SK-N-SH treated with all-trans-retinoic acid at 6 μM for 48 hours (cell line): ENCODE data around the gene RACK1.
A peak's percentile ranks its signal among the peaks of the same experiment; 100 is the strongest.

Experiments used
- ATAC-seq: fragments of 200-7000 bp; cut with Tn5 transposase; 3 replicates; pipeline ENCODE4 v1.9.1; 2020; ENCODE audit warnings: mild to moderate bottlenecking, moderate library complexity
- ARNTL ChIP-seq: fragments of 450-650 bp; formaldehyde crosslinking; IDR thresholded peaks from 2 replicates; pipeline ENCODE4 v1.5.0; 2020; ENCODE audit warnings: low read depth, mild to moderate bottlenecking, moderate library complexity, borderline replicate concordance
- BACH2 ChIP-seq: fragments of 250-450 bp; sonication (Bioruptor Pico); IDR thresholded peaks from 2 replicates; pipeline ENCODE4 v1.9.0; 2021; ENCODE audit warnings: mild to moderate bottlenecking, borderline replicate concordance
- CREB5 ChIP-seq: fragments of 250-450 bp; sonication (Bioruptor Pico); IDR thresholded peaks from 2 replicates; pipeline ENCODE4 v1.5.1; 2020; ENCODE audit warnings: low read depth, mild to moderate bottlenecking, moderate library complexity
- CSDC2 ChIP-seq: fragments of 250-450 bp; sonication (Bioruptor Pico); IDR thresholded peaks from 2 replicates; pipeline ENCODE4 v1.5.0; 2020; ENCODE audit warnings: mild to moderate bottlenecking, moderate library complexity
- CSRNP3 ChIP-seq: fragments of 250-450 bp; sonication (Bioruptor Pico); IDR thresholded peaks from 2 replicates; pipeline ENCODE4 v1.5.1; 2021; ENCODE audit warnings: mild to moderate bottlenecking, moderate library complexity
- ESRRG ChIP-seq: fragments of 250-450 bp; sonication (Bioruptor Pico); IDR thresholded peaks from 2 replicates; pipeline ENCODE4 v1.6.1; 2021; ENCODE audit warnings: mild to moderate bottlenecking
- GLIS3 ChIP-seq: fragments of 250-450 bp; sonication (Bioruptor Pico); IDR thresholded peaks from 2 replicates; pipeline ENCODE4 v1.5.0; 2020; ENCODE audit warnings: mild to moderate bottlenecking, moderate library complexity
- ISL1 ChIP-seq: fragments of 250-450 bp; sonication (Bioruptor Pico); IDR thresholded peaks from 2 replicates; pipeline ENCODE4 v2.1.2; 2022; ENCODE audit warnings: mild to moderate bottlenecking, moderate library complexity
- OSR1 ChIP-seq: fragments of 250-450 bp; sonication (Bioruptor Pico); IDR thresholded peaks from 2 replicates; pipeline ENCODE4 v1.8.0; 2022; ENCODE audit warnings: moderate library complexity, mild to moderate bottlenecking, inconsistent platforms
- PATZ1 ChIP-seq: fragments of 250-450 bp; sonication (Bioruptor Pico); IDR thresholded peaks from 2 replicates; pipeline ENCODE4 v1.8.0; 2020; ENCODE audit warnings: mild to moderate bottlenecking, moderate library complexity, borderline replicate concordance
- POU6F1 ChIP-seq: fragments of 250-450 bp; sonication (Bioruptor Pico); IDR thresholded peaks from 2 replicates; pipeline ENCODE4 v1.8.0; 2021; ENCODE audit warnings: low read depth, mild to moderate bottlenecking, moderate library complexity, borderline replicate concordance
- PPARA ChIP-seq: fragments of 250-450 bp; sonication (Bioruptor Pico); IDR thresholded peaks from 2 replicates; pipeline ENCODE4 v1.5.0; 2020; ENCODE audit warnings: mild to moderate bottlenecking, borderline replicate concordance
- SNAI2 ChIP-seq: fragments of 250-450 bp; sonication (Bioruptor Pico); IDR thresholded peaks from 2 replicates; pipeline ENCODE4 v1.5.0; 2020; ENCODE audit warnings: mild to moderate bottlenecking, moderate library complexity
- TCF4 ChIP-seq: fragments of 250-450 bp; sonication (Bioruptor Pico); IDR thresholded peaks from 2 replicates; pipeline ENCODE4 v1.8.0; 2021; ENCODE audit warnings: mild to moderate bottlenecking, moderate library complexity, borderline replicate concordance
- TOX ChIP-seq: fragments of 250-450 bp; sonication (Bioruptor Pico); IDR thresholded peaks from 2 replicates; pipeline ENCODE4 v1.8.0; 2021; ENCODE audit warnings: mild to moderate bottlenecking, moderate library complexity, borderline replicate concordance
- TSHZ2 ChIP-seq: fragments of 250-450 bp; sonication (Bioruptor Pico); IDR thresholded peaks from 2 replicates; pipeline ENCODE4 v1.5.0; 2020; ENCODE audit warnings: mild to moderate bottlenecking, moderate library complexity
- ZC3H10 ChIP-seq: fragments of 250-450 bp; sonication (Bioruptor Pico); IDR thresholded peaks from 2 replicates; pipeline ENCODE4 v1.5.1; 2021; ENCODE audit warnings: mild to moderate bottlenecking, moderate library complexity
- ZFP3 ChIP-seq: fragments of 250-450 bp; sonication (Bioruptor Pico); IDR thresholded peaks from 2 replicates; pipeline ENCODE4 v1.5.0; 2020; ENCODE audit warnings: mild to moderate bottlenecking, moderate library complexity
- ZFP30 ChIP-seq: fragments of 450-650 bp; formaldehyde crosslinking; IDR thresholded peaks from 2 replicates; pipeline ENCODE4 v1.5.0; 2022; ENCODE audit warnings: mild to moderate bottlenecking, moderate library complexity
- ZNF70 ChIP-seq: fragments of 450-650 bp; formaldehyde crosslinking; IDR thresholded peaks from 2 replicates; pipeline ENCODE4 v1.5.0; 2020; ENCODE audit warnings: mild to moderate bottlenecking, moderate library complexity
- ZNF8 ChIP-seq: fragments of 450-650 bp; formaldehyde crosslinking; IDR thresholded peaks from 2 replicates; pipeline ENCODE4 v1.5.0; 2020; ENCODE audit warnings: mild to moderate bottlenecking, moderate library complexity

RACK1 gene

GRCh38 chr5:181265092-181265671 lies 21.5 kb upstream of the RACK1 start:
- TF ChIP-seq OSR1 (no peak), ZC3H10 (no peak), PATZ1 (CRISPR knock-in tag) (no peak), SNAI2 (no peak)
- no peak for ATAC-seq

GRCh38 chr5:181263633-181264032 lies 19.9 kb upstream of the RACK1 start:
- ATAC-seq: no peak
- TF ChIP-seq ZNF8: no peak
- TF ChIP-seq ISL1 (CRISPR knock-in tag): no peak
- no peak for TF ChIP-seq TOX (CRISPR knock-in tag)
- TF ChIP-seq PPARA: no peak
- TF ChIP-seq CSRNP3 (CRISPR knock-in tag): no peak
- no peak for TF ChIP-seq ZNF70 (CRISPR knock-in tag)
- no peak for TF ChIP-seq CSDC2 (CRISPR knock-in tag)
- TF ChIP-seq, all 23 proteins: peak for 0

GRCh38 chr5:181261320-181262049 lies 17.8 kb upstream of the RACK1 start:
- peak; percentile 79 for ATAC-seq
- TF ChIP-seq PATZ1 (CRISPR knock-in tag) (no peak), ZFP3 (CRISPR knock-in tag) (0 out of 2 replicates have a peak, but pooled peaks have one; percentile 46), SNAI2 (no peak), TOX (CRISPR knock-in tag) (no peak), ZC3H10 (no peak)
- TF ChIP-seq, all 23 proteins: peak for 1

GRCh38 chr5:181260720-181261319 lies 17.1 kb upstream of the RACK1 start, which contains the start of gene TRIM52:
Gene TRIM52, minus strand, starts transcription at chr5:181261143. Its CDS starts 330 bp downstream, at chr5:181260813.
- ATAC-seq: peak; percentile 92
- TF ChIP-seq CSDC2 (CRISPR knock-in tag) (no peak), ISL1 (CRISPR knock-in tag) (no peak), POU6F1 (CRISPR knock-in tag) (no peak), BACH2 (CRISPR knock-in tag) (no peak), PPARA (no peak), ZNF8 (no peak), CSRNP3 (CRISPR knock-in tag) (no peak), TCF4 (CRISPR knock-in tag) (no peak), ZFP3 (CRISPR knock-in tag) (no peak), CREB5 (CRISPR knock-in tag) (no peak), ZFP30 (CRISPR knock-in tag) (no peak), ARNTL (no peak), OSR1 (no peak), TOX (CRISPR knock-in tag) (no peak), TSHZ2 (CRISPR knock-in tag) (no peak), GLIS3 (CRISPR knock-in tag) (no peak), ESRRG (CRISPR knock-in tag) (no peak), SNAI2 (no peak)
